T-helper 1 cell (primary cell): ENCODE data around the gene DMBX1.
A peak's percentile ranks its signal among the peaks of the same experiment; 100 is the strongest.

Experiments used
- DNase-seq, 5 donors: peaks; one replicate each; pipeline ENCODE4 v3.0.0-alpha.2; 2012 to 2020

Gene DMBX1

DNA sequence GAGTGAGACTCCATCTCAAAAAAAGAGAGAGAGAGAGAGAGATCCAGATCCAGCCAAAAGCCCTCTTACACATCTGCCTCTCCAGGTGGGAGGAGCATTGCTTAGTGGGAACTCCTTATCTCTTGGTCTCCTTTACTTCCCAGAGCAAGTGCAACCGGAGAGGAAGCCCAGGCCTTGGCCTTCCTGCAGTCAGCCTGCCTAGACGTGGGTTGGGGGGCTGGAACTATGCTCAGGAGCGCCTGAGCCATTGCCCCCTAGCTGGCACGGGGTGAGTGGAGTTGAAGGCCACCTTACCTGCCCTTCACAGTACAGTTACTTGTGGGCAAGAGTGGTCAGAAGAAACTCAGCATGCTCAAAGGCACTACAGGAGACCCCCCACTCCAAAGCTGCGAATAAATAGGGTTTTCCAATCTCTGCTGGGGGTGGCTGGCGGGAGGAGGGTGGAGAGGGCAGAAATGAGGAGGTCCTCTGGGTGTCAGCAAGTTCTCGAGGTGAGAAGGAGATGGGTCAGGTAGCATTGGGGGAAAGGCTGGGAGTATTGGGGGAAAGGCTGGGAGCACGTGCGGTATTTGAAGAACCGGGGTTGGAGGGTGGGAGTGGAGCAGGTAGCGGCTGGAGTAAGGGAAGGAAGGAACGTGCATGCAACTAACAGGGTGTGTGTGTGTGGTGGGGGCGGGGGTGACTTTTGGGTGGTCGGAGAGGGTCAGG, 4.7 kb upstream of the DMBX1 start:
- DNase-seq, result no peak

DNA sequence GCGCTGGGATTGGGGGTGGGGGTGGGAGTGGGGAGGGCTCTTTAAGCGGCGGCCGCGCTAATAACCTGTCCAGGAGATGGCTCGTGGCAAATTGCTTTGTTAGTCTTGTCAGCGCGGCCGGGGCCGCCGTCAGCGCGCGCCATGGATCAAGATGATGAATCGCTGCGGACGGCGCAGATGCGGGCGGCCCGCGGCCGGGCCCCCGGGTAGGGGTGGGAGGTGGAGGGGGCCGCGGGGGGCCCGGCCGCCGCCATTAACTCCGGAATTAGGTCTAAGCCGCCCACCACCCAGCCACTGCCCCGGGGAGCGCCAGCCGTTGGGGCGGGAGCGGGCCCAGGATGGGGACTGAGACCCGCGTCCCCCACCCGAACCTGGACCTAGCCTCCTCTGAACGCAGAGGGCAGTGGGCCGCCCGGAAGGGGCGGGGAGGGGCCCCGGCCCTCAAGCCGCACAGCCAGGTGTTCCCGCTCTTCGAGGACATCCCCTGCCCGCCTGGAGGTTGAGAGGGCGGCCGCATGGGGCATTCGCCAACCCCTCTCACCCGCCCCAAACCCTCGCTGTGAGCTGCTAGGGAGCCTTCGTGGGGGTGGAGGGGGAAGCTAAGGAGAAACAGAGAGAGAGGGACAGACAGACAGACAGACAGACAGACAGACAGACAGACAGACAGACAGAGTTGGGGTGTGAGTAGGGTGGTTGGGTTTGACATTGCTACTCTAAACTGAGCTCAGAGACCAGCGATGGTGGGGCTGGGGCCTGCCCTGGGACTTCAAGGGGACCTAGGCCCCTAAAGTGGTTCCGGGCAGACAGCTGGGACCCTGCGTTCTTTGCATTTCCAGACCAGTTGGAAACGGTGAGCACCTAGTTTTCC, 3.8 kb upstream of the DMBX1 start:
- DNase-seq, result no peak

DNA sequence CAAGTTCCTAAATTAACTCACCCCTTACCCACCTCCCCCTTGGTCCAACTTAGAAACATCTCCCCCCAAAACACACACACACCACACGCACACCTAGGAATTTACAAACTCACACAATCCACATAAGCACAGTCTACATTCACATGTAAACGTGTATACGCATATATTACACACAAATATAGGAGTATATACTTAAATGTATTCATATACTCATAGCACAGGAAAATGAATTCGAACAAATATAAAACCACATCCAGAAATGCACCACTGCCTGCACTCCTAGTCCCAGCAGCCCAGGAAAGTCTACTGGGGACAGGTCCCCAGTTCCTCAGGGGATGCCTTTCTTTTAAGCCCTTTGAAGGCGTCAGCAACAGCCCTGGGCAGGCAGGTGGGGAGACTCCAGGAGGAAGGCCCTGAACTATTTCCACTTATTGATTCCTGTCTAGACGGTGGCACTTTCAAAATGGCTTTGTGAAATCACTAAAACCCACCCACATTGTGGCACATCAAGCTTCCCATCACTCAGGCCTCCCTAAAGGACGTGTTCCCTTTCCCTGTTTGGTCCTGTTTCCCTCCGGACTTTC, 3.1 kb upstream of the DMBX1 start:
- no peak for DNase-seq

- DNase-seq, result peak in 1 of 5 donors; percentile 27
These were observed 1.8 kb upstream of the DMBX1 start for GRCh38 chr1:46487818-46488218.

GRCh38 chr1:46488343-46489168, 1.1 kb upstream of the DMBX1 start:
- peak in 1 of 5 donors; percentile 10 for DNase-seq

DNA sequence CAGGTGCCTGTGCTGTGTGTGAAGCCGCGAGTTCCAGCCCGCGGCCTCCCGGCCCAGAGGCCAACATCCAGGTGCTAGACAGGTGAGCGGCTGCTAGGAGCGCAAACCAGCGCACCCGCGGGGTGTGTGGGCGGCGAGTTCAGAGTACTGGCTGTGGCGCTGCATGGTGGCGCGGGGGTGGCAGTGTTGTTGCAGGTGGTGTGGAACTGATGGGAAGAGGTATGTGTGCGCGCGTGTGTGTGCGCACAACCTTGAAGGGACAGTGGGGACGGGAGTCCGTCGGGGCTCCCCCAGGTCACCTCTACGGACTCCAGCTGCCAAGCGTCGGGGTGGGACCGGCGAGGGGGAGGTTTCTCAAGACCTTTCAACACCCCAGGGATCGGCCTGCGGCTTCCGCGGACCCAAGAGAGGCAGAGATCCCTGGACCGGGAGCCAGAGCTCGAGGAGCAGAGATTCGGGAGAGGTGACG, 433 bp upstream of the DMBX1 start:
- DNase-seq, result peak in 1 of 5 donors; percentile 27

DNA sequence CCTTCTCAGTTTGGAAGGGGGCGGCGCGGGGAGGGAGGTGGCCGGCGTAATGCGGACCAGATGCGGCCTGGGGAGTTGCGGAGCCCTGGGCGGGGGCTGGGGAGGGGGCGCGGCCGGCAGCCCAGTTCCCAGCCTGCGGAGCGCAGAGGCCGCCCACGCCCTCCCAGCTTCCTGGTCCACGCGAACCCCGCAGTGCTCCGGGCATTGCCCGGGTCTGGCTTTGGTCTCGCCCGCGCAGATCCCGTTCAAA, 695 bp downstream of the DMBX1 start:
- DNase-seq, result no peak

DNA sequence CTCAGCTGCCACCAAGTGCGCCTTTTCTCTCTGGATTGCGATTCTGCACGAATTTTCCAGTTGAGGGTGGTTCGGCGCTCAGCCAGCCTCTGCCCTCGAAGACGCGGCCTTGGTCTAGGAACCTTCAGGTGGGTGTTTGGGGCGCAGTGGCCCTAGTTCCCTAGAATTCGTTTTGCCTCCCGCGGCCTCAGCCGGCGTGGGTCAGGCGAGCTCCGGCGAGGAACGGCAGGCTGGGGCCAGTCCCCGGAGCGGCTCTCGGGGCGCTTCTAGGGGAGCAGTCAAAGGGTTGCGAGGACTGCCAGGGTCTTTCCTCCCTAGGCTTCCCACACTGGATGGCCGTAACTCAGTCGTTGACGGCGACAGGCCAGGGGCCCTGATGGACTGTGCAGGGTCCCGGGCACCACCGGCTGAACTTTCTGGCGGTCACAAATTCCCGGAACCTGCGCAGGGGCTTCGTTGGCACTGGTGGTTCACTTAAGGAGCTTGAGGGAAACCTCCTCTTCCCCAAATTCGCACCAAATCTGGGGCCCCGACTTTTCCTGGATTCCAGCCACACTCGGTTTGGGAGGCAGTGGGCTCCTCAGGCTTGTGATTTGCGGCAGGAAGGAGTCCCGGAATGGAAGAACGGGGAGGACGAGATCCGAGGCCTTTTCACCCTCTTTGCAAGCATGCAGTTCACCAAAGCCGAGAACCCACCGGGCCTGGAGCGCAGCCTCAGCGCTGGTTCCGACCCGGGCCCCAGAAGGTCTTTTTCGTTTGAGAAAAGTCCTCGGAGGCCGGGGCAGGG, 1.2 kb downstream of the DMBX1 start:
- DNase-seq, result peak in 1 of 5 donors; percentile 12

DNA sequence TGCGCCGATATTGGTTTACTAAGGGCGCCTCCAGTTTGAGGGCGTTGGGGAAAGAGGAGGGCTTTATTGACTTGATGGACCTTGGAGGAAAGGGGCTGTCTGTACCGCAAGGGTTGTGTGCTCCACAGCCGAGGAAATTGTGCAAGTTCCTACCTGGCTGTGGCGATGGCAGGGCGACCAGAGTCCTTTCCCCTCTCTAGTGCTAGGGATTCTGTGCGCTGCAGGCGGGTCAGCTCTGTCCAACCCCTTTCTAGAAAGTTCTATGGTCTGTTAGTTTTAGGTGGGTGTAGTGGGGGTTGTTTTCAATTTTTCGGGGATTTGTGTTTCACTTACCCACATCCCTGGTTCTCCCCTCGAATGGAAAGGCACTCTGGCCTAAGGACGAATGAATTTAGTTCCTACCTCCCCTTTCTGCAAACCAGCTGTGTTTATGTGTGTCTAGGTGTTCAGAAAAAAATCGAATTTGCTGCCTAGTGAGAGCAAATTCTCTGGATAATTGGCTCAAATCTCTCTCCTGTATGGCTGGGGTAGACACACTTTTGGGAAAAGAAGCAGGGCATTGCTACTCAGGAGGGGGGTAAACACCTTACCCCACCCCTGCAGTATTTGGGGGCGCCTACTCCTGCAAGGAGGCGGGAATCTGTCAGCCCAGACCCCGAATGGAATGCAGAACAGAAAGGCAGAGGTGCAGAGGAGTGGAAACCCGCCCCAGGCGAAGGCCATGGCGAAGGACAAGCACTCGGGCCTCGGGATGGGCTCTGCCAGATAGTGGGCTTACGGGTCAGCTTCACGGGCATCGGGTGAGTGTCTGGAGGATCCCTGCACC, 2.0 kb downstream of the DMBX1 start:
- no peak for DNase-seq

DNA sequence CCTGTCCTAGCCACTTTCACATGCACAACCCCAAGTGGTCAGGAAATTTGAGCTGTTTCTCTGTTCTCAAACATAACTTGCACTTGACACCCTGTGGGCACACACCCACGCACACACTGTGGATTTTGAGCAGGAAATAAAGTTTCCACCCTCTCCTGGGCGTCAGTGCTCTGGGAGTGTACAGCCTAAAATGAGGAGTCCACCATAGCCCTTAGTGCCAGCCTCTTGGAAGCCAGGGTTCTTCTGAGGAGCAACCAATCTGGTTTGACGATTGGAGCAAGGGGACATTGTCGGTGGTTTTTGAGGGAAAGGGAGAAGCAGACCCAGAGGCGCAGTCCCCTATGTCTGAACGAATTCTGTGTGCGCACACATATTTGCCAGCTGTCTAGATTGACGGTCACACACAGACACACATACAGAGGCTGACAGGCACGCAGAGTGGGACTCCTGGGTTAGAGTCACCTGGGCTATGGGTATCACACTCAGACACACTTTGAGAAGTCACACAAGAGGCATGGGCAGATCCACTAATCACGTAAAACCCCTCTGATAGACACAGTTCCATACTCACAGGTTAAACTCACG, 2.7 kb downstream of the DMBX1 start:
- no peak for DNase-seq

GRCh38 chr1:46492871-46493270, 3.2 kb downstream of the DMBX1 start:
- no peak for DNase-seq

DNA sequence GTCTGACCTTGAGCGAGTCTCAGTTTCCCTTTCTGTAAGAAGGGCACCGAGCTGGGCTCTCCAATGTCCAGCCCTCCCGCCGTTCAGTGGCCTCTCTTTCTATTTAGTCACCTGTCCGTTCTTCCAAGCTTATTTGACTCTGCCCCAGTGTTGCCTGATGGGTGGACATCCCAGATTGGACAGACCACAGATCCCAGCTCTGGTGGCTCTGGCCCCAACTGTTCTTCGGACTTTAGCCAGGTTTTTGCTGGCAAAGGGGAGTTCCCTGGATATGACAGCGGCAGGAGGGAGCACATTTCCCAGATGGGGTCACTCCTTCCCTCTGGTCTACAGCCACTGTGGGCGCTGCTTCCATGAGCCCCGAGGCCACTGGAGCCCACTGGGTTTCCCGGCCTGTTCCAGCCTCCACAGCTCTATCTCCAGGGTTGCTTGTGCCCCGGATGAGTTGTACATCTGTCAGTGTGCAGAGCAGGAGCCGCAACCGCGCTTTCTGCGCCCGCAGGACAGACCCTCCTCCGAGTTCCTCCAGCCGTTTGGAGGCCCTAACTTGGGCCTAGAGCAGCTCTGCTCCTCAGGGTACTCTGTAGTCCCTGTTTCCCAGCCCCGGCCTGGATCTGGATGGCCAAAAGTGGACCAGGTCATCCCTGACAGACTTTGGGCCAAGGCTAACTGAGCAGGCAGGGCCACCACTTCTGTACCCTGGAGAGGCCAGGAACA, 3.8 kb downstream of the DMBX1 start:
- DNase-seq, result no peak

GRCh38 chr1:46494910-46495309, 5.3 kb downstream of the DMBX1 start:
- DNase-seq, result no peak

DNA sequence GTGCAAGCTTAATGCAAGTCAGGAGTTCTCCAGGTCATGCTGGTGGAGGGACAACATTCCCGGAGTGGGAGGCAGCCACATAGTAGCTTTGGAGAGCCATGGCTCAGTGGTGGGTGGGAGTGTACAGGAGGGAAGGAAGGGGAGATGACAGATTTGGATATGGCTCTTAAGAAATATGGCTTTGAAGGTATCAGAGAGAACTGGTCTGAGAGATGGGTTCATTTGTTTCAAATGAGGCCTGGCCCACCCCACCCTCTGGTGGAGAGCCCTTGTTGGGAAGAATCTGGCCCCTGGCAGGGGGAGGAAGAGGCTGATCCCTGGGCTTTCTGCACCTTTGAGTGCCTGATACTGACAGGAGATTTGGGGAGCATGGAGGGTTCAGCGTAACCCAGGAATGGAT, 6.1 kb downstream of the DMBX1 start:
- DNase-seq, result no peak

GRCh38 chr1:46496505-46496904, 6.9 kb downstream of the DMBX1 start:
- no peak for DNase-seq

DNA sequence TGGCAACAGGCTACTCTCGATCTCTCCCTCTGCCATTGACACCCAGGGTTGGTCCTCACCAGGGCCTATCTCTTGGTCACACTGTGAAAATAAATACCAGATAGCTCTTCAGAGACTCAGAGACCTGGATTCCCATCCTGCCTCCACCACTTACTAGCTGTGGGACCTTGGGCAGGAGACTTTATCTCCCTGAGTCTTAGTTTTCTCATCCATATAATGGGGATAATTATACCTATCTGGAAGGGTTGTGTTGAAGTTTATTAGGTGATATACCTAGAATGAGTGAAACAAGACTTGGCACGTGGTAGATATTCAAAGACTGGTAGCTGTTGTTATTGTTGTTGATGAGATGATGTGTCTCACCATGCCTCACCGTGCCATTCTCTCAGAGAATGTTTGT, 7.4 kb downstream of the DMBX1 start:
- DNase-seq, result no peak

DNA sequence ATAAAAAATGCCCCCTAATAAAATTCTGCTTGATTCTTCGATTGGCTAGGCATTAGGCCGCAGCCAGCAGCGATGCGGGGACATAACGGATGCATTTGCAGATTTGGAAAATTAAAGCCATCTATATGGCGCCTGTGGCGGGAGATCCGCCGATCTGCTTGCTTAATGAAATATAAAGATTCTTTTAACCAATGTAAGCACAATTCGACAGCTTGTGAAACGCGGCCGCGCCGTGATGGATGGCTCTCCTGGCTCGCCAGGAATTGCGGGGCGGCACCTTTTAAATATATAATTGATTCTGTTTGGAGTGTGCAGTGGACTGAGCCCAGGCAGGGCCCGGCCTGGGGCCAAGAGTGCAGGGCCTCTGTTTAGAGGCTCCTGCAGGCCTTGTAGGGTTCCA, 8.0 kb downstream of the DMBX1 start:
- DNase-seq, result no peak

- no peak for DNase-seq
These were observed 11.9 kb downstream of the DMBX1 start for GRCh38 chr1:46501528-46501927.

GRCh38 chr1:46503421-46503820, 13.8 kb downstream of the DMBX1 start:
- no peak for DNase-seq
